ENCODE data around the gene ANKRD23.
A peak's percentile ranks its signal among the peaks of the same experiment; 100 is the strongest.
"Not testable (repeated sequence)": the region's sequence is repeated elsewhere in the genome, so short reads cannot be mapped to it uniquely, and the experiment has no call there.

The ANKRD23 gene

DNA sequence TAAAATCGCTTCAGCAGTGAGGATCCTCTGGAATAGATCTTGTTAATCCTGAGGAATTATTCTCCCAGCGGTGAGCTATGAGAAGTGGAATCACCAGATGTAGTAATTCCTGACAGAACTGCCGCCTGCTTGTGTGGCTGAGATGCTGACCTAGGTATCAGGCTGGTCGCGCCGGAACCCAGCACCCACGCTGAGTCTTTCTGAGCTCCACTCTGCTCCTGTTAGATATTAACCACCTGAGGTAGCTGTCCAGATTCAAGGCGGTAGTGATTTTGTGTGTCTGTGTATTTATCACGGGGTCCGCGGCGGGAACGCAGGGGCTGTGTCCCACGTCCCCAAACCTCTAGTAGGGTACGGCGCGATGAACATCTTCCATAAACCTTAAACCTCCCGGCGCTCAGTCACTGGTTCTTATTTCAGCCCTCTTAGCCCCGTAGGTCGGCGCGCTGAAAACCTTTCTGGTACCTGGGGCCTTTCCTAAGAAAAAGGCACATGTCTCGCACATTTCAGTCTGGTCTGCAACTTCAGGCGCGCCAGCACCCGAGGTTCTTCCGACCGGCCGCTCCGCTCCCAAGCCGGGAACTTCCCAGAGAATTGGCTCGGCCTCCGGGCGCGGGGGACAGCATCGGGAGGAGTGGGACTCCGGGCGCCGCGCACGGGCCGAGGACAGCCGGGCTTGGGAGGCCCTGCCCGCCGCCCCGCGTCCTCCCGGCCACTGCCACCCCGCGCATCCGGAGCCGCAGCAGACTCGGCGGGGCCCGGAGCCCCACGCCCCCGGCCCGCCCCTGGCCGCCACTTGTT, 28.3 kb downstream of the ANKRD23 start:
- peak; percentile 39 for DNase-seq (ENCODE audit: low spot score)

DNA sequence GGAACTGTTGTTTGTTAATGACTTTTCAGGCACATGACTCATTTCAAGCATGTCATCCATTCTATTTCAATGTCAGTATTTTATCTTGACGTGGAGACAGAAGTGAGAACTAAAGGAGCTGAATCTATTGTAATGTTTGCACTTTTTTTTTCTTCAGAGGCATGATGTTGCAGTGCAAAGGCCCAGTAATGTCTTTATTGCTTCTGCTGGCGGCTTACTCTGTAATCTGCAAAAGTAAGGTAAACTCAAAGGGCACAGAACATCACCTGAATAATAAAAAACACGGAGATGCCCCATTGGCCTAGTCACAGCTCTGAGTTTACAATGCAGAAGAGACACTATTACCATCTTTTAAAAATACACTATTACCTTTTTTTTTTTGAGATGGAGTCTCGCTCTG, 30.2 kb downstream of the ANKRD23 start:
- no peak for DNase-seq (ENCODE audit: low spot score)

DNA sequence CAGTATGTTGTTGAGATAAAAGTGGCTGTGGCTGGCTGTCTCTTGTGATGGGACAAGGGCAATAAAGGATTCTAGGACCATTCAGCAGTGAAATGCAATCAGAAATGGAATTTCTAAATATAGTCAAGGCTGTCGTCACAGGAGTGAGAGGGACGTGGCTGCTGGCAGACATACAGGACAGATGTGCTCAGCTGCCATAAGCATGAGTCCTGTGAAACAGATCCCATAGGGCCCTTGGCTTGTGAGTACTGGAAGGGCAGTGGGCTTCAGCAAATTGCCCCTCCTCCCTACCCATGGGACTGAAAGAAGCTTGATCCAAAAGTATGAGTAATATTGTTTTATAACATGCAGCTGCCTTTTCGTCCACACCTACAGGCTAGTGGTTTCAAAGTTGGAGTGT, 31.9 kb downstream of the ANKRD23 start:
- no peak for DNase-seq (ENCODE audit: low spot score)

DNA sequence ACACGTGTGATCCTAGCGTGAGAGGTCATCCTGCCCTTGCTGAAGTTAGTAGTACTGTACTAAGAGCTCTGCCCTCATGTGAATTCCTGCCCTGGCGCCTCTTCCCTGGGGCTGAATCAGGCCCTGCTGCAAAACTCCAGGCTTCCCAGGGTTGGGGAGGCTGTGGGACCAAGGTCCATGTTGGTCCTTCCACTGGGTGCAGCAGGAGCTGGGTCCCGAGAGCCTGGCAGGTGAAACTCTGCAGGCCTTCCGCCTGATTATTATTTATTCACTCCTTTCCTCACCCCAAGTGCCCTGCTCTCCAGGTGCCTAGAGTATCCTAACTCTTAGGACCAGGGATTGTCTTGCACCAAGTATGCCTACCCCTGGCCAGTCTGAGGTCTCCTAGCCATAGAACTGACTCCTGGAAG, 33.0 kb downstream of the ANKRD23 start:
- no peak for DNase-seq (ENCODE audit: low spot score)

DNA sequence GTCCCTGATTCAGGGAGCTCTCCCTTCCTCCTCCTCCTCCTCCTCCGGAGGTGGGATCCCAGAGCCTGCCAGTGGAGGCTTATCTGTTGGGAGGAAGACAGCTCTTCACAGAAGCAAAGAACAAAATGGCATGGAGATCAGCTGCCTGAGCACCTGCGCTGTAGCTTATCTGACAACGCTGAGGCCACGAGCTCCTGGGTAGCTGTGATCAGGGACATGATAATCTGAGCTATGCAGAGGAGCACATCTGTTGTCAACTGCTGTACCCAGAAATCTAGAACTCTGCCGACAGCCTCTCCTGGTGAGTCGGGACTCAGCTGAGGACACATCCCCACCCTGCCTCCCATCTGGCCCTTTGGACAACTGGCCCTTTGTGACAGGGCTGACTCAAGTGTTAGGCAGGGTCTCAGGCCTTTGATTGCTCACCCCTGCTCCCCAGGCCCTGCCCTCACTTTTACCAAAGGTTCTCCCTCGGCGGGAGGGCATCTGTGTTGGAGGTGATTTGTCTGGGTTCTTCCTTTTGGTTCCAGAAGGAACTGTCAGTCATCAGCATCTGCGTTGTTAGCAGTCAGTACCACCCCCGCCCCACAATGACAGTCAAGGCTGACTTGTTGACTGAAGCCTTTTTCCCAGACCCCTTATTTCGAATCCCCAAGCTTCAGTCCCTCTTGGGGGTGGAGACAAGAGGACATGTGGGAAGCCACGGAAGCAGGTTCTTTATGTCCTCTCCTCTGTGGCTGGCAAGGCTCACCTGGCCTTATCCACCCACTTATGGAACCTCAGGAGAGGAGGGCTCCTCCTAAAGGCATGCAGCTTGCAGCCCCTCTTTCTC, 33.7 kb downstream of the ANKRD23 start:
- no peak for DNase-seq (ENCODE audit: low spot score)

DNA sequence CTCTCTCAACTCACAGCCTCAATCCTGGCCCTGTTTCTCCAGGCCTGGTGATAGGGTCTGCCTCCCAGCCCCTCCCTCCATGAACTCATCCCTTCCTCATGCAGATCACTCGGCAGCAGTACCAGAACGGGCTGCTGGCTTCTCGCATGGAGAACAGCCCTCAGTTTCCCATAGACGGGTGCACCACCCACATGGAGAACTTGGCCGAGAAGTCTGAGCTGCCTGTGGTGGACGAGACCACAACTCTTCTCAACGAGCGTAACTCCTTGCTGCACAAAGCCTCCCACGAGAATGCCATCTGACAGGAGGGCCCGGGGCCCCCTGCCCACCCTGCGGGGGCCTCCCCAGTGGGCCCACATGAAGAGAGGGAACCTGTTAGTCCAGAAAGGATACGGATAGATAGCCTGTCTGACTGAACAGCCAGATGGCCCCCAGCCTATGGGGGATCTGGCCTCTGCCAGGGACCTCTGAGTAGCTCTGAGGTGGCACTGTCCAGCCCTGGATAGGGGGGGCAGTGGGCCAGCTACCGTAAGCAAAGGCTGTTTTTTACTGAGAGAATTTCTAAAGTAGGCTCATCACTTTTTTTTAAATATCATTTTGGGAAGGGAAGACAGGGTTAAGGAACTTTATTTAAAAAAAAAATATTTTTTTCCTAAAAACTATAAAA, 34.5 kb downstream of the ANKRD23 start:
- DNase-seq (ENCODE audit: low spot score), result no peak

DNA sequence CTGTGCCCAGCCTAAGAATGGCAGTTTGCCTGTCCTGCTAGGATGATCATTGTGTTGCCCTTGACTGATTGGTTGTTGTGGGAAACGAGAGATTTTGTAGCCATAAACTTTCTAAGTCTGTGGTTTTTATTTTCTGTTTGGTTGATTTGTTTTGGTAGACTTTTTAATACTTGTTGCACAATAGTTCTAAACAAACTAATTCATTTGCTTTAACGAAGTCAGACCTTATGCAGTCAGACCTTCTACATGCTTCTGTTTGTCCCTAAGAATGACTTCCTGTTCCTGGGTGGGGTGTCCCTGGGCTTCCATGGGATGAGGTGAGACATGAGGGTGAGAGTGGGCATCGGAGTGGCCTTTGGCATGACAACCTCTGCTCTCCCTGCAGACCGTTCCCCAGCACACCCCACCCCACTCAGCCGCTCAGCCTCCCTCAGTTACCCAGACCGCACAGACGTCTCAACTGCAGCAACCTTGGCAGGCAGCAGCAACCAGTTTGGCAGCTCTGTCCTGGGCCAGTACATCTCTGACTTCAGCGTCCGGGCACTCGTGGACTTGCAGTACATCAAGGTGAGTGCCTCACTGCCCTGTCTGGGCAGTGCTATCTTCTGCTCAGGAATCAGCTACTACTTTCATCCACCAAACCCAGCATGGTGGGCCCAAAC, 35.5 kb downstream of the ANKRD23 start:
- DNase-seq (ENCODE audit: low spot score), result no peak

DNA sequence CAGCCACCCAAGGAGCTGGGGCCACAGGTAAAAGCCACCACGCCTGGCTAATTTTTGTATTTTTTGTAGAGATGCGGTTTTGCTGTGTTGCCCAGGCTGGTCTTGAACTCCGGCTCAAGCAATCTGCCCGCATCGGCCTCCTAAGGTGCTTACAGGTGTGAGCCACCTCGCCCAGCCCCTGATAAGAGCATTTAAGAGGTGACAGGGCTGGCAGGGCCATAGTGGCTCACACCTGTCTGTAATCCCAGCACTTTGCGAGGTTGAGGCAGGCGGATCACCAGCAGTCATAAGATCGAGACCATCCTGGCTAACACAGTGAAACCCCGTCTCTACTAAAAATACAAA, 36.7 kb downstream of the ANKRD23 start:
- DNase-seq (ENCODE audit: low spot score), result no peak

DNA sequence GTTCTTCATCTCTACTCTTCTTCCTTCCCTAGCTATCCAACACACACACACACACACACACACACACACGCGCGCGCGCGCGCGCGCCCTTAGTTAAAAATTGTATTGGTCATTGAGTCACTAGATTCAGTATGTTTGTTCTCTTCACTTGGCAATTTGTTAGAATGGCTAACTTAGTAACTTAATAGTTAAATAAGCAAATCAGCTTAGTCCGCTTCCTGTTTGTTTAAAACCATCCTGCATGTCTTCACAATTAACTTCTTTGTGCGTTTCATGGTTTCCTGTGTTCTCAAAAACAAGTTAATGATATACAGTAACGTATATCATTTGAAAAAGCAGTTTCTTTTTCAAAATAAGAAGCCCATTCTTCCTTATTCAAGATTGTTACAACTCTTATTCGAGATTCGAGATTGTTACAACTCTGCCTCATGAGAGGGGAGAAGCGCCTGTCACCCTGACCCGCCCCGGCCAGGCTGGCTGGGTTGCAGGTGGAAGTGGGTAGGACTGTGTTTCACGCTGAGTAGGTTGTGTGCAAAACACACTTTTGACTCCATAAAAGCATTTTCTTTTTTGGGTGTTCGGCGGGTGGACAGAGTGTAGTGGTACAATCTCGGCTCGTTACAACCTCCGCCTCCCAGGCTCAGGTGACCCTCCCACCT, 37.2 kb downstream of the ANKRD23 start:
- no peak for DNase-seq (ENCODE audit: low spot score)

DNA sequence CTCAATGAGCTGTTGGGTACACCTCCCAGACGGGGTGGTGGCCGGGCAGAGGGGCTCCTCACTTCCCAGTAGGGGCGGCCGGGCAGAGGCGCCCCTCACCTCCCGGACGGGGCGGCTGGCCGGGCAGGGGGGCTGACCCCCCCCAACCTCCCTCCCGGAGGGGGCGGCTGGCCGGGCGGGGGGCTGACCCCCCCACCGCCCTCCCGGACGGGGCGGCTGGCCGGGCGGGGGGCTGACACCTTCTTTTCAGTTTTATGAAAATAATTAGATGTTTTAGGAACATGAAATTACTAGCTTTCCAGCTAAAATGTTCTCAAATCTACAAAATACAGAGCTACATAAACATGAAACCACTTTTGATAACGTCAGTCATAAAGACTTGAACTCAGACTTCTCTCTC, 37.9 kb downstream of the ANKRD23 start:
- not testable (repeated sequence) for DNase-seq (ENCODE audit: low spot score)

DNA sequence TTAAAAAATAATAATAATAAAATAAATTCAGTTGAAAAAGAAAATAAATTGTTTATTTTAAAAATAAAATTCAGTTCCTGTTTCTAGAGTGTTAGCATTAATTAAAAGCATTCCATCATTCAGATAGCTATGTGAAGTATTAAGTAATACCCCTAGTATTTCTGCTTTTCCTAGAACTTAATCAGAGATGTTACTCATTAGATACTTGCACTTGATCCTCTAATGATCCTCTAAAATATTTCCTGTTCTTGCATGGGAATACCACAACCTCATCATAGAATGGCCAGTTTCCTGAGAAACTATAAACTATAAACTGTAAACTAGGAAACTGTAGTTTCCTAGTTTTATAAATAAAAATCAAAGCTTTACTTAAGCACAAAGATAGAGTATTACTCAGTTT, 38.8 kb downstream of the ANKRD23 start:
- DNase-seq (ENCODE audit: low spot score), result no peak

DNA sequence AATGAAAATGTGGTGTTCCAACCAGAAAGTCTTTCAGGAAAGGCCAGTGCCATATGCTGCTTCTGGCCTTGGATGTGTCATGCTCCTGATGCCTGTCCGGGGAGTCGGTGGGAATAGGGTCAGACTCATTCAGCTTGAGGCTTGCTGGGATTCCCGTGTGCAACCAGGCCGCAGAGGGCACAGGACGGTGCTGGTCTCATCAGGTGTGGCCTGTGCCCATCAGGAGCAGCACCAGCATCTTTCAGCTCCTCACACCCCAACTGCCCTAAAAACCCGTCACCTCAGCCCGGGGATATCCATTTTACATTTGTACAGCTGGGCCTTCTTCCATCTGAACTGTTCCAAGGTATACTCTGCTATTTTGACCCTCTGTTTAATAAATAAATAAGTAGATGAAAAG, 41.1 kb downstream of the ANKRD23 start:
- DNase-seq (ENCODE audit: low spot score), result no peak

DNA sequence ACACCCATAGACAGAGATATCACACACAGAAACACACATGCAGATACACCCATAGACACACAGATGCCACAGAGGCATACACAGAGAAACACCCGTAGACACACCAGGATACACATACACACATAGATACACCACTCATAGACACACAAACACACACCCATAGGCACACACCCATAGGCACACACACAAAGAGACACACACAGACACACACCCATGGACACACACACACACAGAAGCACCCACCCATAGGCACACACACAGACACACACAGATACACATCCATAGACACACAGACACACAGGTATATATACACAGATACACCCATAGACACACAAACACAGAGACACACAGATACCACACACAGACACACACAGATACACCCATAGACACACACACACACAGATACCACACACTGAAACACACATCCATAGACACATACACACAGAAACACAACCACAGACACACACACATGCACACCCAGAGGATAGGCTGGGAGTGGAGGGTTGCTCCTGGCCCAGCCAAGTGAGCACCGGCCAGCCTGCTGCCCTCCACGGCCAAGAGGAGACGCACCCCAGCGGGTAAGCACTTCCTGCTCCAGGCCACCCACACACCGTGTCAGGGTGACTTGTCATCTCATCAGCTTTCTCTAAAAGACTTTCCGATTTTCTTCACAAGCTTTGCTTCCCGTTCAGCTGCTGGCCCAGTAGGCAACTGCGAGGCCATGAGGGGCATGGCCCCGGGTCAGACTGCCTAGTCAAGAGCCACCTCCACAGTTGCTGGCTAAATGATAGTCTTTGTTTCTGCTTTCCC, 41.8 kb downstream of the ANKRD23 start:
- DNase-seq (ENCODE audit: low spot score), result no peak

DNA sequence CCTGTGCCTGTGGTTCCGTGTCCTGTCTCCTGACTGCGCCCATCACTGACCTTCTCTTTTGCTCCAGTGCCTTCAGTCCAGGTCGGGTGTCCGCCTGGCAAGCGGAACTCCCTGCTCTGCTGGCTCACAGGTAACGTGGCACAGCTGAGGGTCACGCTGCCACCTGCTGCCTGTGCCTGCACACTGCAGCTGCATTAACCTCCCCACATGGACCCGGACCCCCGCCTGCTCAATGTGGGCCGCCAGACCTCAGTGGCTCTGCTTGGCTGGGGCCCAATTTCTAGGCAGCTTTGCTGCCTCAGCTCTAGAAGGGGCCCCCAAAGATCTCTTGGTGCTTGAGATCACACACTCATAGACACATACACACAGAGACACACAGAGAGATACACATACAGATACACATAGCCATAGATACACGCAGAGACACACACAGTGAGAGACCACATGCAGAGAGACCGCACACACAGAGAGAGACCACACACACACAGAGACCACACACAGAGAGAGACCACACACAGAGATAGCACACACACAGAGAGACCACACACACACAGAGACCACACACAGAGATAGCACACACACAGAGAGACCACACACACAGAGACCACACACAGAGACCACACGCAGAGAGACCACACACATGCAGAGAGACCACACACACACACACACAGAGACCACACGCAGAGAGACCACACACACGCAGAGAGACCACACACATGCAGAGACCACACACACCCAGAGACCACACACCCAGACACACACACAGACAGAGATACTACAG, 42.6 kb downstream of the ANKRD23 start:
- DNase-seq (ENCODE audit: low spot score), result peak; percentile 92

DNA sequence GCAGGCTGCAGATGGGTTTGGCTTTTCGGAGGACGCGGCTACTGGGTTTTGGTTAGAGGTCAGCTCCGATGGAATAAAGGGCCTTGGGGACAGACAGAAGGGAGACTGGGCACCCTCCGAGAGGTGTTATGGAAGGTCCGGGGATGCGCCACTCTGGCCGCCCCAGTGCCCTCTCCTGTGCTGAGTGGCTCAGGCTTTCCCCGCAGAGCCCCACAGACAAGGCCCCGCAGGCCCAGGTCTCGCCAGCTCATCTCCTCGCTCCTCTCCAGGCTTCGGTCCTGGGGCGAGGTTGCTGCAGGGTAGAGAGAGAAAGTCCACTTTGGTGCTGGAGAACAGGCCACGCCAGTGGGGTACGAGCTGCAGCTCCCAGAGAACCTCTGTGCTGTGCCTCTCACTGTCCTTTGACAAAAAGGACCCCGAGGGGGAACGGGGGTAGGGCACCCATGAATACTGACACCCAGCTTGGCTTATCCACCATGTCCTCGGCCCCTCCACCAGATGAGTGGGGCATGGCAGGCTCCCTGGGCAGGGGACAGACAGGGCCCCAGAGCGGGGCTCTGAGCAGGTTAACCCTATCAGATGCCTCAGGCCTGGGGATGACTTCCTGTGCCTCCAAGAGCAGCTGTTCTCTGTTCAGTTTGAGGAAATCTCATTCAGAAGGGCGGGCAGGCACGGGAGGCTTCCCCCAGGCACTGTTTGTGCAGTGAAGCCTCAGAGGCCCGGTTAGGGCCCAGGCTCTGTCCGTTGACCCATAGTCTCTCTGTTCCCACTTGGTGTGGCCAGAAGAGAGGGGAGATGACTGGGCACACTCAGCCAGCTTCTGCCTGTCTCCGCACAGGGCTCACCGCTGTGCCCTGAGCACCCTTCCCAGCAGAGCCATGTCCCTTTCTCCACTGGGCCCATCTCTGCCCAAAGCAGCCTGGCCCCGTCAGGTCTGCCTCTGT, 43.5 kb downstream of the ANKRD23 start:
- DNase-seq (ENCODE audit: low spot score), result no peak

DNA sequence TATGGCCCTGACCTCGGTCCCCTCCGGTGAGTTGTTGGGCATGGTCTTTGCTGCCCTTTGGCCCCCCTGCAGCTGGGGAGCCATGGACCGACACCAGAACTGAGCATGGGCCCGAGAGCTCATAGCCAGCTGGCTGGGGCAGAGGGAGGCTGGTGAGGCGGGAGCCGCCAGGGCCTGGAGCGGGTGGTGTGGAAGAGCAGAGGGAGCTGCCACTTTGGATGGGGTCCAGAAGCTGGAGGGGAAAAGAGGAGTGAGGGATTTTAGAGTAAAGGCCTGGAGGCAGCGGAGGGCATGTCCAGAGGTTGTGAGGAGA, 44.2 kb downstream of the ANKRD23 start:
- no peak for DNase-seq (ENCODE audit: low spot score)

DNA sequence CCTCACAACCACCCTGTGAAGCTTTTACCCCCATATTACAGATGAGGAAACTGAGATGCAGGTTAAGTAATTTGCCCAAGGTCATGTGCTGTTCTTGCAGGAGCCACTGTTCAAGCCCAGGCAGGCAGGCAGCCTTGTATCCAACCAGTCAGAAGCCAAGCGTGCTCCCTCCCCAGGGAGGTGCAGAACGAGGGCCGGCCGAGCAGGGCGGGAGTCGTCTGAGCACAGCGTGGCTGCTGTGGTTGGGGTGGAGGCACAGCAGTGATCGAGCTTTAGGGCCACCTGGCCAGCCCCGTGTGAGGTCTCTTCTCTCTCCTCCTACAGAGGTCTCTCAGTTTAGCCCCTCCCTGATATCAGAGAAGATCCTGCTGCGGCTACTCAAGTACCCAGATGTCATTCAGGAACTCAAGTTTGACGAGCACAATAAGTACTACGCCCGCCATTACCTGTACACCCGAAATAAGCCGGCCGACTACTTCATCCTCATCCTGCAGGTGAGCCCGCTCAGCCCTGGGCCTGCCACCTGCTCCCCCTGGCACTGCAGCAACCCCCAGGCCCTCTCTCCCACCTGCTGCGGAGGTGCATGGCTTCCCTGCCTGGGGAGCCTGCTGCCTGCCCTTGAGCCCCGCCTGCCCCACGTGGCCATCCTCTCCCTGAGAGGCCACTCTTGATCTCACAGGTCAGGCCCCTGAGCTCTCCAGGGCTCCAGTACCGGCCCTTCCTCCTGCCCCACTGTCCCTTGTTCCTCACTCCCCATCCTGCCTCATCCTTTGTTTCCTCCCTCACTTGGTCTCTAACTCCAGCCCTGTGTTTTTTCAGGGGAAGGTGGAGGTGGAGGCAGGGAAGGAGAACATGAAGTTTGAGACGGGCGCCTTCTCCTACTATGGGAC, 44.8 kb downstream of the ANKRD23 start:
- no peak for DNase-seq (ENCODE audit: low spot score)

DNA sequence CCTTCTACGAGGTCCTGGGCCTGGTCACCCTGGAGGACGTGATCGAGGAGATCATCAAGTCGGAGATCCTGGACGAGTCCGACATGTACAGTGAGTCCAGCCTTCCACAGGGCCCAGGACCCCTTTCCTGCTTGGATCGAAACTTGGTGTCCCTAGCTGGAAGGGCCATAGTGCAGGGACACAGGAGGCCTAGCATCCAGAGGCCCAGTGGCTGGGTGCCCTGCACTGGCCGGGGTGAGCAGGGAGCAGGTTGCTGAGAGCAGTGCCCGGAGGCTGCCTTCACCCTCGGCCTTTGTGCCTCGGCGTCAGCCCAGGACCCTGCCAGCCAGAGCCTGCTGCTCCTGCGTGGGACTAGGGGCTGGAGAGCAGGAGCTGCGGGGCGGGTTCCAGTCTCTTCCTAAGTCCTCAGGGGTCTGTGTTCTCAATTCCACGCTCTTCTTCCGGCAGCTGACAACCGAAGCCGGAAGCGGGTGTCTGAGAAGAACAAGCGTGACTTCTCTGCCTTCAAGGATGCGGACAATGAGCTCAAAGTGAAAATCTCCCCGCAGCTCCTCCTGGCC, 46.7 kb downstream of the ANKRD23 start:
- DNase-seq (ENCODE audit: low spot score), result no peak
